ENCODE data around the gene ADTRP.

ADTRP gene, protein sequence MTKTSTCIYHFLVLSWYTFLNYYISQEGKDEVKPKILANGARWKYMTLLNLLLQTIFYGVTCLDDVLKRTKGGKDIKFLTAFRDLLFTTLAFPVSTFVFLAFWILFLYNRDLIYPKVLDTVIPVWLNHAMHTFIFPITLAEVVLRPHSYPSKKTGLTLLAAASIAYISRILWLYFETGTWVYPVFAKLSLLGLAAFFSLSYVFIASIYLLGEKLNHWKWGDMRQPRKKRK

DNA sequence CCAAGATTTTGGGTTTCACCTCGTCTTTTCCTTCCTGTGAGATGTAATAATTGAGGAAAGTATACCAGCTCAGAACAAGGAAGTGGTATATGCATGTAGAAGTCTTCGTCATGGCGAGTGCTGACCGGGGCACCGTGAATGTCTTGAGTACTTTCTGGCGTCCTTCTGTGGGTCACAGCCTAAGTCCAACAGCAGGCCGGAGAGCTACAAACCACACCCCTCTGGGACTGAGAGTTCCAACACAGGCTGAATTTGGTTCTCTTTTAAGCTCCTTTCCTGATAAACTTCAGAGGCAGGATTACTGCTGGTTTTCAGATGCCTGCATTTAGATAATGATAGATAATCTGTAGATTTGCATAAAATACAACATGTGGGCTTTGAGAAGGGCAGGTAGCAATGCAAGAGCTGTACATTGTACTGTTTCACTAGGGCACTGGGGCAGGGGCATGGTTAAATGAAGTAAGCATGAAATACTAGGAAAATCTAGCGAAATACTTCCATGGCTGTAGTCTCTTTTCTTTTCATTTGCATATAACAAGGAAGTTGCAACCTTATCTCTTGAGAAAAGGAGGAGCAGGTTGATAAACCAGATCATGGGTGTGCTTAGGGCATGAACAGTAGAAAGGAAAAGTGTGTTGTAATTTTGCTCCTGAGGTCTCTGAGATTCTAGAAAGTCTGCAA lies at the start of gene ADTRP:
Gene ADTRP, minus strand, starts transcription at position 156 of the 681 bp plus-strand sequence. Its CDS starts 44 bp downstream, at position 112.
- no peak for DNase-seq
- intact Hi-C loops (cut with DNase I): no loop called here

DNA sequence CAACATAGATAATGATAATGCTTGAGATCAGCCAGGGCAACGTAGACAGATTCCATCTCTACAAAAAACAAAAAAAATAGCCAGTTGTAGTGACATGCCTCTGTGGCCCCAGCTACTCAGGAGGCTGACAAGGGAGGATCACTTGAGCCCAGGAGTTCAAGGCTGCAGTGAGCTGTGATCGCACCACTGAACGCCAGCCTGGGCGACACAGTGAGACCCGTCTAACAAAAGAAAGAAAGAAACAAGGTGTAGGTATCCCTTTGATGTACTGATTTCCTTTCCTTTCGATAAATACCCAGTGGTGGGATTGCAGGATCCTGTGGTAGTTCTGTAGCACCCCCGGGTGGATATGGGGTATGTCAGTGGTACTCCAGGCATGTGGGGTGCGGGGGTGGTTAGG lies 48.2 kb upstream of the ADTRP start:
- intact Hi-C loops (cut with DNase I): no loop called here

DNA sequence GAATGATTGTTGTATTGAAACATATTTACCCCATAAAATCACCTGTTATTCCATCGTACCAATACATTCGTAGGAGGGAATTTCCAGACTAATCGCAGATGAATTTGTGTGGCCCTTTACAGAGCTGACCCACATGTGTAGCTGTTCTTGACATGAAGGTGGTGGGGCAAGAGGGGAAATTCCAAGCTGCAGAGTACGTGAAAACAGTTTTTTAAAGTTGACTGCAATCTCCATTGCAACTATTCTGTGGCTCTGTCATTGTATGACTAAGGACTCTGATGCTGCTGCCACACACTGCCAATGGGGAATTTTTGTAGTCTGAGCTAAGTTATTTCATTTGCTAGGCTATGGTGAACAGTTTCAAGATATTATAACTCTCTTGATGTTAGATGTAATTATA lies 46.4 kb upstream of the ADTRP start:
- intact Hi-C loops (cut with DNase I): no loop called here
- DNase-seq: no peak

More for the DNA sequence above, 48.2 kb upstream of the ADTRP start:
- DNase-seq: no peak

DNA sequence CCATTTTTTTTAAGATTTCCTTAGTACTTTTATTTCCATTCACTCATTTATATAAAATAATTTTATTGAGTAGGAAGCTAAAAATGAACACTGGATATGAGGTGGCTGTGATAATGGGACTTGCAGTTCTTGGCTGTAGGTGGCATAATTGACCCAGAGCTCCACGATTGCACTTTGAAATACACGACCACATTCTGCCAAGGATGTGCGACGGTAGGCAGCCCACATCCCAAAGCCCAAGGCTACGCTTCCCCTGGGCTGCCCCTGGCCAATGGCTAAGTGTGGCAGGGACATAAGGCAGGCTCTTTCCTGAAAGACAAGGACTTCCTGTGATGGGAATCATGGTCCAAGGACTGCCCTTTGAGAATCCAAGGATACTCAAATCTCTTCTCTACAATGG lies 43.7 kb upstream of the ADTRP start:
- DNase-seq: peak in 1 of 42 donors; percentile 16
- intact Hi-C loops (cut with DNase I): no loop called here

DNA sequence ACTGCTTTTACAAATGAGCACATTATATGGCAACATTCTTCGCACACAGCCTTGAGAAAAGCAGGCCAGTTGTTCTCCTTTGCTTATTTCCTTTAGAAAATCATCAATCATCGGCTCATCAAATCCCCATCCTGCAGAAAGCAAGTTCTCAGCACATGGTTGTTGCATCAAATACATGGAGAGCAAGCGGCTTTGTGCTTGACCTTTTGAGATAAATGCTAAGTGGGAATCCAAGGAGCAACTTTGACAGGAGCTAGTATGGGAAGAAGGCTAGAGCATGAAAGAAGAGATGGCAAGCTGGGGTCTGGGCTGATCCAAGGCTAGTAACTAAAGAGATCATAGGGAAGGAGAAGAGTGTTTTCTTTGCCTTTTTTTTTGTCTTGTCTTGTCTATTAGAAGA lies 43.2 kb upstream of the ADTRP start:
- intact Hi-C loops (cut with DNase I): no loop called here
- DNase-seq: no peak

DNA sequence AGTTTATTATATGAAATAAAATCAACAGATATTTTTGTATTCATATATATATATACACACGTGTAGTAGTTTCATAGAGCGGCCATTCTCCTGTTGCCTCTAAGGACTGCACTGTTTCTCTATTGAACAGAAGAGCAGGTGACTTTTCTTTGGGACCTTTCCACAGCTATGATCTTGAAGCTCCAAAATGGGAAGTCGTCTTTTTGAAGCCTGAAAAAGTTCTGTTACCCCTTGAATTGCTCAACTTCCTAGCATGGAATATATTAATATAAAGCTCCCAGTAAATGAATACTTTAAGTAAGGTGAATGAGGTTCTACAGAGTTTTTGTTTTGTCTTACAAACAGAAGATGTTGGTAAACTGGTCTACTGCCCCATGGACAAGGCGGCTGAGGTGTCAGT lies 42.2 kb upstream of the ADTRP start:
- no peak for DNase-seq
- intact Hi-C loops (cut with DNase I): no loop called here

DNA sequence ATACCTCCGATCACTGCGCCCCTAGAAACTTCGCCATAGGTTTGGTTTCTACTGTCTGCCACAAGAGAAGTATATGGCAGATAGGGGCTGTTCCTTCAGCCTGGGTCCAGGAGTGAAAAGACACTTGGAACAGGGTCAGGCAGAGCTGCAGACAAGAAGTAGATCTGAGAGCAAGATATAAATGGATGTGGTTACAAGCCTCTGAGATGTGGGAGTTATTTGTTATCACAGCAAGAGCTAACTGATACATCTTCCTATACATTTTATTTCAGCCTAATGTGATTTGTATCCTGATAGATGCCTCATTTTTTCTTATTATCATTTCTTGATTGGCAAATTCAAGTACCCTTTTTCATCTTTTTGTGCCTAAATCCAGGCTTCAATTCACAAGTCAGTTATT lies 40.9 kb upstream of the ADTRP start:
- intact Hi-C loops (cut with DNase I): no loop called here
- no peak for DNase-seq

DNA sequence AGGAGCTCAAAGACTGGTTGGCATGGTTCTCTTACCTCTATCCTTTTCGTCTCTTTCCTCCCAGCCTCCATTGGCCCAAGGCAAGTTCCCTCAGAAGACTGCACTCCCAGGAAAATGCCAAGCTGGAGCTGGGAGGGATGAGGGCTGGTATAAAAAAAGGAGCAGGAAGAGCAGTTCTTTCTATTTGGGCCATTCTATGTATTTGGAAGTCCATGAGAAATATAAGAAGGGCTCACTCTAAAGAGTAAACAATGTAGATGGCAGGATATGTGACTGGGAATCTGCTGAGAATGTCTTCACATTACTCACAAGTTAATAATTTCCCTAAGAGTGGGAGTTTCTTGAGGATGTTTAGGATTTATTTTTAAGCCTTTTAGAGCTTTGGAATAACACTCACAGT lies 36.6 kb upstream of the ADTRP start:
- intact Hi-C loops (cut with DNase I): no loop called here
- no peak for DNase-seq

DNA sequence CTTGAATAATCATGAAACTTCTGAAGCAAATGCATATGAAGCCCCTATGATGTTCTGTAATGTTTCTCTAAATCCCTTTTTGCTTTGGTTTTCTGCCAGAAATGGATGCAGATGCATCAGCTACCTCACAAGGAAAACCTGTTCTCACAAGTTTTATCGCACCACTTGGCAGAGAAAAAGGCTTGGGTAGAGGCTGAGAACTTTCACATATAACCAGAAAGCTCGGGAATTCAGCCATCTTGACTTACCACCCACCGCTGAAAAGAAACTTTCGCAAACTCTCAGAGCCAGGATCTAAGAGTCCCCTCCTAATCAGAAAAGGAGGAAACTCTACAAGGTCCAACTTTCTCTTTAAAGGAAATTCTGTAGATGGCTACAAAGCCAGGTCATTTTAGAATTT lies 36.2 kb upstream of the ADTRP start:
- intact Hi-C loops (cut with DNase I): no loop called here
- DNase-seq: no peak

DNA sequence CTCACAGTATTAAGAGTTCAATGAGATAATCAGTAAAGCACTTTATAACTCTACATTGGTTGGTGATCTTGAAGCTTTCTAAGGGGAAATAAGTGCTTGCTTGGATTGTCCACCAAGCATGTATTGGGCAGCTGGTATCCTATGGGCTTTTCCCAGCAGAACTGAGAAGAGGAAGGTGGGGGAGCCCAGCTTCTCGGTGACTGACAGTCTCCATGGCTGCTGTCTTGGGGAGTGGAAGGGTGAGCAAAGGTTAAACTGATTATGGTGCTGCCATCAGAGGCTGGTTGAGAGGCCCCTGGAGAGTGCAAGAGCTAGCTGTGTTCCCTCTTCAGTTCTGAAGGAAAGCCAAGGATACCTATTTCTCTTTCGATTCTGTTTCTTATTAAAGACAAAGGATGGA lies 35.5 kb upstream of the ADTRP start:
- intact Hi-C loops (cut with DNase I): no loop called here
- no peak for DNase-seq

DNA sequence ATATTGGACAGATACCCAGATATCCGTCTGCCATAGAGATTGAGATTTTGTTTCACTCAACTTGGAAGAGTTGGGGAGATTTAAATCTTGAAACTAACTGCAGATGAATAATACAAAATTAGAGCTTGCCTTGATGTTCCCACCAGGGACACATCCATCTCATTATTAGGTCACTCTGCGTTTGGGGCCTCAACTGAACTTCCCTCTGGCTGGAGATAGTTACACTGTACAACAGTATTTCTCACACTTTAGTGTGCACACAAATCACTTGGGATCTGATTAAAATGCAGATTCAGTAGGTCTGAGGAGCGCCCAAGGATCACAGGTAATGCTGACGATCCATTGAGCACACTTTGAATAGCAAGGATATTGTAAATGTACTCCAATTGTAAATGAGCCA lies 35.0 kb upstream of the ADTRP start:
- intact Hi-C loops (cut with DNase I): no loop called here

DNA sequence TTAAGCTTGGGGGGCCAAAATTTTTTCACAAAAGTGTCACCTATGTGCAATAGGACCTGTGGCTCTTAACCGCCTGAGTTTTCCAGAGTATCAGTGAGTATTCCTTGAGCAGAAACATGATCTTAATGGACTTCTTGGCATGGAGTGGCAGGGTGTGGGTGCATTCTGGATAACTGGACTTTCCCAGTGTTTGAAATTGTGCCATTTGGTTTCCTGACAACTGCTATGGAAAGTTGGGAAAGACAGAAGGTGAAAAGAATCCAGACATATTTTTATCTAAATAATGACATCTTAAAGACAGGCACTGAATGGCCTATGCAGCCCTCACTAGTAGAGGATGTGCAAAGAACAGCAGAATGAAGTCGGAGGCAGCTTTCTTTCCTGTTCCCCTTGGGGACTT lies 34.3 kb upstream of the ADTRP start:
- intact Hi-C loops (cut with DNase I): no loop called here
- no peak for DNase-seq

More for the DNA sequence above, 35.0 kb upstream of the ADTRP start:
- DNase-seq: no peak

DNA sequence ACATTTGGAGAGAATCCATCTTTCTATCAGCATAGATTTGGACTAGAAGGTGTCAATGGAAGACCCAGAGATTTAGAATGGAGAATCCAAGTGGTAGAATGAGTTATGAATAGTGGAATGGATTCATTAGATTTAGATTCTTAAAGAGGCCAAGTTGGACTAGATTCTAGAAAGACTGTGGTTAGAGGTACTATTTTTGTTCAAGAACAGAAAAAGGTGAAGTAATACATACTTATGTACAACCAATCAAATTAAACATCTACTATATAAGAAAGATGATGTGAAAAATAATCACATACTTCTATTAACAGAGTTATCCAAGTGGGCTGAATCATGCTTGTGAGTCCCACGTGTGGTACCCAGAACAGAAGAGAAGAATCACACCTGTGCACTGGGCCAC lies 33.8 kb upstream of the ADTRP start:
- intact Hi-C loops (cut with DNase I): no loop called here
- DNase-seq: no peak

DNA sequence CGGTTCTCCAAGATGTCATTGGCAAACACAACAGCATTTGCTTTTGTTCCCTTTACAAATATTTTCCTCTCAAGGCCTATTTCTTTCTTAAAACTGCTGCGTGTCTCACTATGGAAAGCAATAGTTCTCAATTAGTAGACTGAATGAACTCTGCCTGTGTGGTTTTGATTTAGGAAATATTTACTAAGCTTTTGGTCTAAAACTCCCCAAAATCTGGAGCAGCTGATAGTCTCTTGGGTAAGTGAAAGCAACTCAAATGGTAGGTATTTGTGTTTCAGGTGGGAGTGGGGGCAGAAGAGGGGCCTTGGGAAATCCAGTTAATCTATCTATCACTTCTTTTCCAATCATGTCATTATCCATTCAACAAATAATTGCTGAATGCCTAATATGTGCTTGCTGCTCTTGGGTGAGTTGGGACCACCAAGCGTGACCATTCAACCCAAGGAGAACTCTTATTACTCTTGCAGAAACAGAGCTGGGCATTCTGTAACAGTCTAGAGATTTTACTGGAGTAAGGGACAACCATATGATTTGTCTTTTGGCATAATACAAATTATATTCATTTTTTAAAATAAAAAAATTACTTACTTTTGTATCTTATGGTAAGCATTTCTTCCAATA lies 33.2 kb upstream of the ADTRP start:
- intact Hi-C loops (cut with DNase I): no loop called here
- DNase-seq: no peak

DNA sequence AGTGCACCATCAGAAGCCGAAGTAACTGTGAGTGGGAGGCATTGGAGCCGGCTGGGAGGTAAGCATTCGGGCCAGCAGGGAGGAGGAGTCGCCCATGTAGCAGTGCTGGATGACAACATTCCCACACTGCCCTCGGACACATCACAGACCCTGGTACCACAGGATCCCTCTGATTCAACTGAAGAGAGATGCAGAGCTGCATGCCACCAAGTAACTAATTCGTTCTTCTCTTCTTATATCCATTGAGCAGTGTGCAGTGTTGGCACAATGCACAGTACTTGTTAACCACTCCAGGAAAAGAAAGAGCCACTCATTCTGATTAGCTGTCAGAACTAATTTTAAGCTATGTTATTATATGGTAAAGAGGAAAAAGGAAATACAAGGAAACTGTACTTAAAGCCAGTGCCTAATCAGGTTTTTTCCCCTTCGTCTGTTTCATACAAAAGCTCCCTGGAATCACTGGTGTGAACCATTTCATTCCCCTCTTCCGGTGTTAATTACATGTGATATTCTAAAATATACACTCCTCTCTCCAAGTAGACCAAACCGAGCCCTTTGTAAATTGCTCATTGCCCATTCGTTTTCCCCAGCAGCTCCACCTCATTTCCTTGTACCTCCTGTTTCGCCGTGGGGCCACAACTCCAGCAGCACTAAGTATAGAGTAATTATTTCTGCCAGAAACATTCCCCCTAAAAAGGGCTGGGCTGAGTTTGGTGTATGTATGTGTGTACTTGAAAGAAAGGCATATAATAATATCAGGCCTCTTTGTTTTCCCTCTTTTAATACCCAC lies 32.4 kb upstream of the ADTRP start:
- DNase-seq: peak in 1 of 42 donors; percentile 4
- intact Hi-C loops (cut with DNase I): no loop called here

DNA sequence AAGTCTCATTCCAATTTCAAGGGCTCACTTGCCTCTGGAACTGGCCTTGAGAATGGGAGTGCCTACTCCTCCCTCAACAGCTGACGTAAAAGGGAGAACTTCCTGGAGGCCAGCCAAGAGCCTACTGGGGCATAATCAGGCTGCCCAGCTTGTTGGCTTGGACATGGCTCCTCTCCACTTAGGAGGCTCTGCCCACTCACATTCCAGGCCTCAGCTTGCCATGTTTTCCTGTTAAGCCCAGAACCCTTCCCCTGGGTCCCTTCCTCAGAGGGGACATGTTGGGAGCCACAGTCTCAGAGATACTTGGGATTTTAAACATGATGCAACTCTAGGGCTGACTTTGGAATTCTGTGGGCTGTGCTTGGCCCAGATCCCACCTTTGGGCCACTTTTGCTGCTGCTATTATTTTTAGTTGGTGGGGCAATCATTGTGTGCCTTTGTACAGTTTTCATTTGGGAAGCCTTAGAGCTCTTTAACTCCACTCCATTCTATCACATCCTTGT lies 31.5 kb upstream of the ADTRP start:
- peak in 41 of 42 donors; percentile 3 to 82 (median 48) for DNase-seq
- intact Hi-C loops (cut with DNase I): no loop called here

DNA sequence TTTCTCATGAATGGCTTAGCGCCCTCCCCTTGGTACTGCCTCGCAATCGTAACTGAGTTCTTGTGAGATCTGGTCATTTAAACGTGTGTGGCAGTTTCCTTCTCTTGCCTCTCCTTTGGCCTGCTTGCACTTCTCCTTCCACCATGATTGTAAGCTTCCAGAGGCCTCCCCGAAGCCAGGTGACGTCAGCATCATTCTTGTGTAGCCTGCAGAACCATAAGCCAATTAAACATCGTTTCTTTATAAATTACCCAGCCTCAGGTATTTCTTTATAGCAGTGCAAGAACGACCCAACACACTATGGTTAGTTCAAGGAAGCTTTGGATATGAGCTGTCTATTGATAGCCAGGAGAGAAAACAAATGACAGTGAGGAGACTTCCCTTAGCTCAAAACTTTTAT lies 29.5 kb upstream of the ADTRP start:
- intact Hi-C loops (cut with DNase I): no loop called here
- no peak for DNase-seq

DNA sequence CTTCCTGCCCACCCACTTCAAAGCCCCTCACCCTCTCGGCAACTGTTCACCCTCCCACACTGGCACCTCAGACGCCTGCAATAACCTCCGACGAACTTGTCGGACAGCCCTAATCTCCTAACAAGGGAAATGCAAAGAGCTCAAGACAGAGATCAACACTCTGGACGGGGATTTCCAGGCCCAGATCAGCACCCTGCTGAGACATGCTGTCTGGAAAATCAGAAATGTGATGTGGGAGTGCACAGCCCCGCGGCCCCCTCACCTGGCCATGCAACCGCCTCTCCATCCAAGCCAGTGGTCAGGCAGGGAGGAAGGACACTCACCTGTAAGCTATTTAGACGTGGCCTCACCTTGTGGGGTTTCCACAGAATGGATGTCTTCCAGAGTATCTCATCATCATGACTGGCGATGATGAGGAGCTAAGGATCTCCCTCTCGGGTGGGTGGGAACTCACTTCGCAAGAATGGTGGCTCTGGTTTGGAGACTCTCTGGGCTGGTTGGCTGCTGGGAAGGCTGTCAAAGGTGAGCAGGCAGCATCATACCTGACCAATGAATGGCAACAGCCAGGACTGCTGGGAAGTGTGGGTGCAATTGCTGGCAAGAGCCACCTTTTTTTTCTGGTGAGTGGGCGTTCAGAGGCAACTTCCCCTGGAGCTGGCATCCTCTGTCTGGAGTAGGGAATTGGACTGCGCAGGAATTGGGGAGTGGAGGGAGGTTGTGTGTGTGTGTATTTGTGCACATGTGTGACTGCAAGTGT lies 28.1 kb upstream of the ADTRP start:
- intact Hi-C loops (cut with DNase I): no loop called here
- DNase-seq: no peak

Measured in head of caudate nucleus (tissue), 42 donors.